Measurements from ENCODE around the gene CHAC2.
A peak's percentile ranks its signal among the peaks of the same experiment; 100 is the strongest.
"Not testable (repeated sequence)": the region's sequence is repeated elsewhere in the genome, so short reads cannot be mapped to it uniquely, and the experiment has no call there.

The CHAC2 gene

GRCh38 chr2:53813151-53813550 lies 45.5 kb downstream of the CHAC2 start:
- TF ChIP-seq CTCF (IDR thresholded peaks at IDR 0.05), result no peak
- H3K36me3 Mint-ChIP-seq (ENCODE audit: low read depth), result peaks cover 66% of the 10 kb centered on the region
- peak overlapping the region; percentile 64 for H3K27ac Mint-ChIP-seq
- H3K4me3 Mint-ChIP-seq, result no peak overlapping the region
- no peaks in the 10 kb centered on the region for H3K9me3 Mint-ChIP-seq
- no peak for DNase-seq
- no peaks in the 10 kb centered on the region for H3K27me3 Mint-ChIP-seq (ENCODE audit: low read depth, poor library complexity)
- H3K4me1 Mint-ChIP-seq, result no peaks in the 10 kb centered on the region

DNA sequence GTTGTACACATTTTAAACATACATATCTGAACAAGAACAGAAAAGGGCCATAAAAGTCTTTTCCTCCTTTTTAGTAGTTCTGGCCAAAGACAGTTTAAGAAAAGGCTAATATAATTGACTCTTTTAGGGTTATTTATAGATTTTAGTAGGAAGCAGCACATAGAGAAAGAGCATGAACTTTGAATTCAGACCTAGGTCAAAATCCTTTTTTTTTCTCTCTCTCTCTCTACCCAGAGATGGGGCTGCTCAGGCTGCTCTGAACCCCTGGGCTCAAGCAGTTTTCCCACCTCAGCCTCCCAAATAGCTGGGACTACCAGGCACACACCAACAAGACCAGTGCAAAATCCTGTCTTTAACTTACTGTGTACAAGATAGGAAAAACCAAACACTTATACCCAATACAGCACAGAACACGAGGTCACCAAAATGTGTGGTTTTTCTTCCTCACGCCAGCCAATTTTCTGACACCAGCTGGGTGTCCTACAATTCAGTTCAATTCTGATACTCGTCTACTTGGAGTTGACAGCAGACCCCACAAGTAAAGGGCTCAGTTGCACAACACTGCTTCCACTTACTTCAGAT lies 51.3 kb downstream of the CHAC2 start:
- peak overlapping the region; percentile 88 for H3K27ac Mint-ChIP-seq
- no peak for TF ChIP-seq CTCF (IDR thresholded peaks at IDR 0.05)
- no peak overlapping the region for H3K4me3 Mint-ChIP-seq
- peaks cover 45% of the 10 kb centered on the region for H3K36me3 Mint-ChIP-seq (ENCODE audit: low read depth)
- no peaks in the 10 kb centered on the region for H3K9me3 Mint-ChIP-seq
- no peaks in the 10 kb centered on the region for H3K27me3 Mint-ChIP-seq (ENCODE audit: low read depth, poor library complexity)
- no peak for DNase-seq
- H3K4me1 Mint-ChIP-seq, result peaks cover 20% of the 10 kb centered on the region

- H3K9me3 Mint-ChIP-seq, result no peaks in the 10 kb centered on the region
- TF ChIP-seq CTCF (IDR thresholded peaks at IDR 0.05), result no peak
Measured at GRCh38 chr2:53819634-53820033, 52.0 kb downstream of the CHAC2 start.

DNA sequence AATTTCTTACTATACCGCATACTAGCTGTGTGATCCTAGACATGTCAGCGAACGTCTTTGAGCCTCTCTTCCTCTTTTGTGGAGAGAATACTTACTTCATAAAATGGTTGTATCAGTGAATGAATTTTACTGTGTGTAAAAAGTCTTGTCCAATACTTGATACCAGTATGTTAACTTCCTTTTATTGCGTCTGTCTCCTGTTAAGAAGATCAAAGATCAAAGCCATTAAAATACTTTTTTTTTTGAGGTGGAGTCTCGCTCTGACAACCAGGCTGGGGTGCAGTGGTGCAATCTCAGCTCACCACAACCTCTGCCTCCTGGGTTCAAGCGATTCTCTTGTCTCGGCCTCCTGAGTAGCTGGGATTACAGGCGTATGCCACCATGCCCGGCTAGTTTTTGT lies 52.4 kb downstream of the CHAC2 start:
- TF ChIP-seq CTCF (IDR thresholded peaks at IDR 0.05), result no peak
- Mint-ChIP-seq H3K36me3 (ENCODE audit: low read depth) (peaks cover 36% of the 10 kb centered on the region), H3K4me3 (no peak overlapping the region), H3K27ac (no peak overlapping the region), H3K9me3 (no peaks in the 10 kb centered on the region), H3K4me1 (peaks cover 20% of the 10 kb centered on the region), H3K27me3 (ENCODE audit: low read depth, poor library complexity) (no peaks in the 10 kb centered on the region)
- no peak for DNase-seq

More at GRCh38 chr2:53819634-53820033, 52.0 kb downstream of the CHAC2 start:
- Mint-ChIP-seq H3K27me3 (ENCODE audit: low read depth, poor library complexity) (no peaks in the 10 kb centered on the region), H3K4me3 (no peak overlapping the region), H3K27ac (no peak overlapping the region), H3K36me3 (ENCODE audit: low read depth) (peaks cover 38% of the 10 kb centered on the region), H3K4me1 (peaks cover 20% of the 10 kb centered on the region)
- no peak for DNase-seq

DNA sequence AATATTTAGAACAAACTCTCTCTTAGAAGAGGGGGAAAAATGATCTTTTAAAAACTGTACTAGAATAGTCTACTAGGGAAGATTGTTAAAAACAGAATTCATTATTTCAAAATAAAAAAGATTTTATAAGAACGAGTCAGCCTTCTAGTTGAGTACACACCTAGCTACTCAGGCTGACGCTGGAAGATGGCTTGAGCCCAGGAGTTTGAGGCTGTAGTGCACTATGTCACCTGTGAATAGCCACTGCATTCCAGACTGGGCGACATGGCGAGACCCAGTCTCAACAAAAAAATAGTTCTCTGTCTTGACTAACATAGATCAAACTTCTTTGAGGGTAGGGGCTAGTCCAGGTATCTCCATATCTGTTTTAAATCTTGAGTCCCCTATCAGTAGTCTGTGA lies 53.1 kb downstream of the CHAC2 start:
- peaks cover 20% of the 10 kb centered on the region for H3K4me1 Mint-ChIP-seq
- no peak for TF ChIP-seq CTCF (IDR thresholded peaks at IDR 0.05)
- no peak overlapping the region for H3K4me3 Mint-ChIP-seq
- no peak overlapping the region for H3K27ac Mint-ChIP-seq
- DNase-seq, result no peak
- peaks cover 29% of the 10 kb centered on the region for H3K36me3 Mint-ChIP-seq (ENCODE audit: low read depth)
- no peaks in the 10 kb centered on the region for H3K9me3 Mint-ChIP-seq
- H3K27me3 Mint-ChIP-seq (ENCODE audit: low read depth, poor library complexity), result no peaks in the 10 kb centered on the region

- peaks cover 20% of the 10 kb centered on the region for H3K4me1 Mint-ChIP-seq
- H3K27ac Mint-ChIP-seq, result no peak overlapping the region
- no peaks in the 10 kb centered on the region for H3K9me3 Mint-ChIP-seq
- TF ChIP-seq CTCF (IDR thresholded peaks at IDR 0.05), result no peak
- H3K4me3 Mint-ChIP-seq, result no peak overlapping the region
- peak; percentile 21 for DNase-seq
- peaks cover 21% of the 10 kb centered on the region for H3K36me3 Mint-ChIP-seq (ENCODE audit: low read depth)
- H3K27me3 Mint-ChIP-seq (ENCODE audit: low read depth, poor library complexity), result no peaks in the 10 kb centered on the region
Measured at GRCh38 chr2:53821810-53822209, 54.2 kb downstream of the CHAC2 start.

DNA sequence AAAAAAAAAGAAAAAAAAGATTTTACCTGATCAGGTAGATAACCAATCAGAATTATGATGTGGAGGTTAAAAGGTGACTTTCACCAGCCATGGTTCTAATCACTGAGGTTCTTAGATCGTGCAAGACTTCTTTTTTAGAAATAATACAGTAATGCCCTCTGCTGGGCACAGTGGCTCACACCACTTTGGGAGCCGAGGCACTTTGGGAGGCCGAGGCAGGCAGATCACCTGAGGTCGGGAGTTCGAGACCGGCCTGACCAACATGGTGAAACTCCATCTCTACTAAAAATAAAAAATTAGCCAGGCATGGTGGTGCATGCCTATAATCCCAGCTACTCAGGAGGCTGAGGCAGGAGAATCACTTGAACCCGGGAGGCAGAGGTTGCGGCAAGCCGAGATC lies 56.0 kb downstream of the CHAC2 start:
- not testable (repeated sequence) for H3K27ac Mint-ChIP-seq; DNase-seq; H3K9me3 Mint-ChIP-seq; H3K27me3 Mint-ChIP-seq (ENCODE audit: low read depth, poor library complexity); H3K4me3 Mint-ChIP-seq
- Mint-ChIP-seq H3K36me3 (ENCODE audit: low read depth) (peaks cover 12% of the 10 kb centered on the region), H3K4me1 (peaks cover 19% of the 10 kb centered on the region)
